Tibial nerve (tissue), 4 donors: ENCODE results near the gene TBC1D21. TPM values are rescaled to one million over a fixed set of nuclear protein-coding genes. Genes with fewer than 3 reads are reported as not detected.

Experiments used
- DNase-seq, 2 donors: peaks; one replicate each; pipeline ENCODE4 v3.0.0-alpha.2; 2019; ENCODE audit warnings: low spot score in 2 of 2
- H3K27ac ChIP-seq, 4 donors: fragments of 200-600 bp; sonication (generic) in 3 of 4; one replicate each; pipeline ENCODE4 v1.5.1; 2017 to 2019; ENCODE audit warnings: mild to moderate bottlenecking in 1 of 4
- H3K27me3 ChIP-seq, 2 donors: fragments of 200-600 bp; sonication (generic) in 1 of 2; one replicate each; pipeline versions ENCODE4 v1.5.1 to v1.6.0; 2017 to 2019
- H3K36me3 ChIP-seq, 3 donors: fragments of 200-600 bp; sonication (generic); one replicate each; pipeline ENCODE4 v1.5.1; 2018 to 2019
- H3K4me1 ChIP-seq, 4 donors: fragments of 200-600 bp; sonication (generic) in 3 of 4; one replicate each; pipeline ENCODE4 v1.5.1; 2017 to 2019
- H3K4me3 ChIP-seq, 4 donors: fragments of 200-600 bp; sonication (generic) in 3 of 4; one replicate each; pipeline ENCODE4 v1.5.1; 2017 to 2019; ENCODE audit warnings: mild to moderate bottlenecking in 1 of 4, moderate library complexity in 1 of 4
- H3K9me3 ChIP-seq, 4 donors: fragments of 200-600 bp; sonication (generic) in 3 of 4; one replicate each; pipeline ENCODE4 v1.5.1; 2017 to 2019
- CTCF ChIP-seq, 5 experiments: fragments of 200-600 bp in 3 of 5; fragments of 450-650 bp in 2 of 5; sonication (generic) in 3 of 5; IDR thresholded peaks; one replicate each; pipeline ENCODE4 v1.5.1; 2016 to 2019; ENCODE audit warnings: antibody characterized with exemption in 5 of 5, mild to moderate bottlenecking in 3 of 5, moderate library complexity in 2 of 5
- EP300 ChIP-seq, 2 donors: sonication (generic); formaldehyde crosslinking; IDR thresholded peaks; one replicate each; pipeline ENCODE4 v1.6.1; 2017; ENCODE audit warnings: antibody characterized with exemption in 2 of 2, mild to moderate bottlenecking in 1 of 2
- POLR2A ChIP-seq, 2 donors: fragments of 450-650 bp; IDR thresholded peaks; one replicate each; pipeline ENCODE4 v1.6.1; 2017; ENCODE audit warnings: antibody characterized with exemption in 2 of 2, mild to moderate bottlenecking in 2 of 2, moderate library complexity in 2 of 2
- WGBS, 2 donors: methylation state at CpG; one replicate each; pipeline ENCODE4 v1.1.5; 2018; 5-methylcytosine and 5-hydroxymethylcytosine counted together
- total RNA-seq, 4 donors: library from RNA; depleted of rRNA; stranded (reverse); fragments of >200 nt; gene quantifications; one replicate each; pipeline ENCODE4 v1.1.0, GENCODE V29; 2016

TBC1D21 gene
- total RNA-seq = not detected

GRCh38 chr15:73873456-73873855, at the start of gene TBC1D21:
Gene TBC1D21, plus strand, starts transcription at chr15:73873564. Its CDS starts 146 bp downstream, at chr15:73873710.
- no peak for TF ChIP-seq CTCF (IDR thresholded peaks at IDR 0.05)
- TF ChIP-seq POLR2A (IDR thresholded peaks at IDR 0.05) = no peak
- TF ChIP-seq EP300 (IDR thresholded peaks at IDR 0.05) = no peak
- Histone ChIP-seq H3K4me1 (no peaks in the 10 kb centered on the region), H3K36me3 (no peaks in the 10 kb centered on the region), H3K4me3 (no peak within 1 kb of the TSS), H3K9me3 (peaks cover 0 to 7% (median 0%) of the 10 kb centered on the region in 4 donors), H3K27ac (no peak within 1 kb of the TSS), H3K27me3 (peaks cover 0 to 29% of the 10 kb centered on the region in 2 donors)
- no peak for DNase-seq
- 74 to 78% methylated on average over 5 of the region's 5 CpGs for WGBS, 2 donors

GRCh38 chr15:73826711-73827251, 46.6 kb upstream of the TBC1D21 start:
- Histone ChIP-seq H3K27me3 (peaks cover 0 to 6% of the 10 kb centered on the region in 2 donors), H3K9me3 (no peaks in the 10 kb centered on the region), H3K4me1 (no peaks in the 10 kb centered on the region), H3K36me3 (no peaks in the 10 kb centered on the region), H3K4me3 (no peak overlapping the region), H3K27ac (no peak overlapping the region)
- DNase-seq = no peak
- no peak for TF ChIP-seq POLR2A (IDR thresholded peaks at IDR 0.05)
- TF ChIP-seq CTCF (IDR thresholded peaks at IDR 0.05) = no peak
- TF ChIP-seq EP300 (IDR thresholded peaks at IDR 0.05) = no peak
- 68 to 69% methylated on average over 3 of the region's 3 CpGs for WGBS, 2 donors

GRCh38 chr15:73829523-73829922, 43.8 kb upstream of the TBC1D21 start:
- DNase-seq = no peak
- 72 to 81% methylated on average over 2 of the region's 2 CpGs for WGBS, 2 donors
- no peak for TF ChIP-seq EP300 (IDR thresholded peaks at IDR 0.05)
- TF ChIP-seq POLR2A (IDR thresholded peaks at IDR 0.05) = no peak
- TF ChIP-seq CTCF (IDR thresholded peaks at IDR 0.05) = no peak

GRCh38 chr15:73832657-73833056, 40.7 kb upstream of the TBC1D21 start:
- no peak overlapping the region for H3K27ac ChIP-seq
- DNase-seq = no peak
- WGBS, 2 donors = 30 to 38% methylated on average over 1 of the region's 1 CpG
- H3K9me3 ChIP-seq = no peaks in the 10 kb centered on the region
- no peak for TF ChIP-seq CTCF (IDR thresholded peaks at IDR 0.05)
- TF ChIP-seq EP300 (IDR thresholded peaks at IDR 0.05) = no peak
- no peak for TF ChIP-seq POLR2A (IDR thresholded peaks at IDR 0.05)
- H3K27me3 ChIP-seq = peaks cover 0 to 15% of the 10 kb centered on the region in 2 donors
- H3K36me3 ChIP-seq = no peaks in the 10 kb centered on the region
- no peaks in the 10 kb centered on the region for H3K4me1 ChIP-seq
- no peak overlapping the region for H3K4me3 ChIP-seq

More at GRCh38 chr15:73829523-73829922, 43.8 kb upstream of the TBC1D21 start:
- H3K36me3 ChIP-seq = no peaks in the 10 kb centered on the region
- no peaks in the 10 kb centered on the region for H3K9me3 ChIP-seq
- H3K27me3 ChIP-seq = peaks cover 0 to 6% of the 10 kb centered on the region in 2 donors
- H3K4me1 ChIP-seq = no peaks in the 10 kb centered on the region
- H3K27ac ChIP-seq = no peak overlapping the region
- no peak overlapping the region for H3K4me3 ChIP-seq

GRCh38 chr15:73836845-73837244, 36.5 kb upstream of the TBC1D21 start:
- Histone ChIP-seq H3K27me3 (peaks cover 0 to 15% of the 10 kb centered on the region in 2 donors), H3K4me1 (peaks cover 0 to 5% (median 0%) of the 10 kb centered on the region in 4 donors), H3K27ac (no peak overlapping the region), H3K36me3 (no peaks in the 10 kb centered on the region), H3K4me3 (no peak overlapping the region), H3K9me3 (no peaks in the 10 kb centered on the region)
- DNase-seq = no peak
- TF ChIP-seq EP300 (IDR thresholded peaks at IDR 0.05) (no peak), POLR2A (IDR thresholded peaks at IDR 0.05) (no peak), CTCF (IDR thresholded peaks at IDR 0.05) (no peak)
- 57 to 77% methylated on average over 3 of the region's 3 CpGs for WGBS, 2 donors
